ENCODE results near the gene DCDC2C. TPM values are rescaled to one million over a fixed set of nuclear protein-coding genes. Genes with fewer than 3 reads are reported as not detected.

DCDC2C gene
- total RNA-seq, 1 donor from 2014 or later: not detected

- no peak for DNase-seq (ENCODE audit: low read depth)
Measured at GRCh38 chr2:3743951-3744555, 40.7 kb downstream of the DCDC2C start.

GRCh38 chr2:3745920-3746319 is 42.5 kb downstream of the DCDC2C start:
- DNase-seq (ENCODE audit: low read depth): no peak

GRCh38 chr2:3747032-3747654 is 43.8 kb downstream of the DCDC2C start:
- no peak for DNase-seq (ENCODE audit: low read depth)

- no peak for DNase-seq (ENCODE audit: low read depth)
Measured at GRCh38 chr2:3747826-3748225, 44.5 kb downstream of the DCDC2C start.

GRCh38 chr2:3749201-3749600 is 45.8 kb downstream of the DCDC2C start:
- no peak for DNase-seq (ENCODE audit: low read depth)

- no peak for DNase-seq (ENCODE audit: low read depth)
Measured at GRCh38 chr2:3751251-3751650, 47.9 kb downstream of the DCDC2C start.

GRCh38 chr2:3751806-3752205 is 48.4 kb downstream of the DCDC2C start:
- no peak for DNase-seq (ENCODE audit: low read depth)

GRCh38 chr2:3752376-3752775 is 49.0 kb downstream of the DCDC2C start:
- DNase-seq (ENCODE audit: low read depth): no peak

GRCh38 chr2:3753561-3753960 is 50.2 kb downstream of the DCDC2C start:
- DNase-seq (ENCODE audit: low read depth): no peak

- no peak for DNase-seq (ENCODE audit: low read depth)
Measured at GRCh38 chr2:3754280-3754679, 50.9 kb downstream of the DCDC2C start.

- DNase-seq (ENCODE audit: low read depth): no peak
Measured at GRCh38 chr2:3754795-3755194, 51.4 kb downstream of the DCDC2C start.

GRCh38 chr2:3755277-3755676 is 51.9 kb downstream of the DCDC2C start:
- DNase-seq (ENCODE audit: low read depth): no peak

GRCh38 chr2:3756306-3756705 is 52.9 kb downstream of the DCDC2C start:
- no peak for DNase-seq (ENCODE audit: low read depth)

- DNase-seq (ENCODE audit: low read depth): no peak
Measured at GRCh38 chr2:3758906-3759305, 55.5 kb downstream of the DCDC2C start.

GRCh38 chr2:3759331-3759730 is 56.0 kb downstream of the DCDC2C start:
- DNase-seq (ENCODE audit: low read depth): no peak

GRCh38 chr2:3759761-3760160 is 56.4 kb downstream of the DCDC2C start:
- DNase-seq (ENCODE audit: low read depth): no peak

GRCh38 chr2:3761272-3761671 is 57.9 kb downstream of the DCDC2C start:
- DNase-seq (ENCODE audit: low read depth): no peak

GRCh38 chr2:3762771-3763447 is 59.5 kb downstream of the DCDC2C start:
- DNase-seq (ENCODE audit: low read depth): no peak

- no peak for DNase-seq (ENCODE audit: low read depth)
Measured at GRCh38 chr2:3766824-3767223, 63.4 kb downstream of the DCDC2C start.

- DNase-seq (ENCODE audit: low read depth): no peak
Measured at GRCh38 chr2:3768960-3769765, 65.8 kb downstream of the DCDC2C start.

- DNase-seq (ENCODE audit: low read depth): no peak
Measured at GRCh38 chr2:3769766-3770165, 66.4 kb downstream of the DCDC2C start.

GRCh38 chr2:3770724-3771415 is 67.5 kb downstream of the DCDC2C start:
- no peak for DNase-seq (ENCODE audit: low read depth)
